CD4-positive, alpha-beta T cell treated with Interleukin-15 for 4 hours (primary cell): ENCODE measurements around the gene ERGIC2.
"Not testable (repeated sequence)": the region's sequence is repeated elsewhere in the genome, so short reads cannot be mapped to it uniquely, and the experiment has no call there.

Experiments
- DNase-seq: peaks from one replicate; pipeline ENCODE4 v3.0.0-alpha.2; 2020; ENCODE audit warnings: low spot score

Gene ERGIC2

DNA sequence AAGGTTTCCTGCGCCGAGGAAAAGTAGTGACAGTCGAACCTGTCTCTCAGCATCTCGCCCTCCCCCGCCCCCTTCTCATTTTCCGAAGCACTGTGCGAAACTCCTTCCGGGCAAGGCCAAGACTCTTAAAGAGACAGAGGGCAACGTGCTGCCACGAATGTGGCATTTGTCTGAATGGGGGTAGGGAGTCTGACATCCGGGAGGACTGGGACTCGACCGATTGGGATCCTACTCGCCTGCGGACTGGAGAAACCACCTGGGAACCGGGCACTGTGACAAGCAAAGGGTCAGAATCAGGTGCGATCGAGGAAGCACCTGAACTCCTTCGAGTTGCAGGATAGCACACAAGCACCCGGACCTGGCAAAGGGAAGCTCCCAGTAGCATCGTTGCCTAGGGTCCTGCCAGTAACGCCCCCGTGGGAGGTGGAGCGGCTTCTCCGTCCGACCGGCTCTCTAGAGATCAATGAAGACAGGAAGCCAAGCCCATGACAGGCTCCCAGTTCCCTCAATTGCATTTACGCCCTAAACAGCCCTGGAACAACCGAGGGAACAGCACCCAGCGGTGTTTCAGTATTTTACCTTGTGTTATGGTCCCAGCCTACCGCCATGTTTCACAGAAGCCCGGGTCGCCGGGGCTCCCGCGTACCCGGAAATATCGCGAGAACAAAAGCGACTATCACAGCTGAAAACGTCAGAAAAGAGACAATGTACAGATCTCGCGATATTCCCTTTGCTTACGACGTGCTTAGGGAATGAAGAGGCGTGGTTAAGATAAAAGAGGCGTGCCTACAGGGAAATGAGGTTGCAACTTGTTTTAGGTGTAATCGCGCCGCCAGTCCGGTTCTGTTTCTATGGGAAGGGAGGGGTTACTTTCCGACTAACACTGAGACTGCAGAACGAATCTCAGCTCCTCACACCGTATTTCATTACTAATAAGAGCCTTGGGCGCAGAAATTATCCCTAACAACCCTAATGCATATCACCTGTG lies at the start of gene ERGIC2:
Gene ERGIC2 (minus strand): TSS at position 637 of the 988 bp plus-strand sequence. CDS start 9,539 bp downstream, outside the sequence.
- peak; percentile 97 for DNase-seq

GRCh38 chr12:29430716-29431044 lies 49.7 kb upstream of the ERGIC2 start:
- no peak for DNase-seq

DNA sequence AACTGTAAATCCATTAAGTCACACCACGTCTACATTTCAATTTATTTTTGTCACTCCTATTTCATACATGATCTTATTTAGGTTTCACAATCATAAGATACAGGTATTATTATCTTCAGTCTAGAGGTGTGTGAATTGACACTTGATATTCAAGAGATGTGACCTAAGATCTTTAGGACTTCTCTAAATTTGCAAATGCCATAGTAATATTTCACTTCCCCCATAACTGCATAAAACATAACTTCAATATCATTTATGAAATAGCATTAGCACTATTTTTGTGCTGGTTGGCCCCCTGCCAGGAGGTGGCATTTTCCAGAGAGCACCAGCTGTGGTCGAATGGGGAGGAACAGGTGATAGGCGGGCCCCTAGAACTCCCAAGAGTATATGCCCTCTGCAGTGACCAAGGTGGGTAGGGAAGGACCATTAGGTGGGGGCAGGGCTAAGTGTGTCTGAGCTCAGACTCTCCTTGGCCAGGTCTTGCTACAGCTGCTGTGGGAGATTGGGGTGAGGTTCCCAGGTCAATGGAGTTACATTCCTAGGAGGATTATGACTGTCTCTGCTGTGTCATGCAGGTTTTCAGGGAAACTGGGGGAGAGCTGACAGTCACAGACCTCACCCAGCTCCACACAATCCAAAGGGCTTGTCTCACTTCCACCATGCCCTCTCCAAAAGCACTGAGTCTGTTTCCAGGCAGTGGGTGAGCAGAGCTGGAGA lies 49.2 kb upstream of the ERGIC2 start:
- DNase-seq, result no peak

DNA sequence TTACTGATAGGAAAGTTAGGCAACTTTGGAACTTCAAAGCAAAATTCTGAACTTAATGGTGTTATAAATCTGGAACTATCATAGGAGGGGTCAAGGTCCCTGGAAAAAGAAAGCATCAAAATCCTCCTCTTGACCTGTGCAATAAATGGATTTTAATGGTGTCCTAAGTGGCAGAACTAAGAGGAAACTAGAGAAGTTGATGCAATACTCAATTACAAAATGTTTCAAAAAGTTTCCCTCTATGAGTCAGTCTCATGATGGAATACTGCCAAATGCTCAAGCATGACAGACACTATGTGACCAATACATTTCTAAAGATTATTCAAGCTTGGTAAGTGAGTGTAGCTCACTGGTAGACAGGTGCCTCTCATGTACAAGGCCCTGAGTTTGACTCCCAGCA lies 47.7 kb upstream of the ERGIC2 start:
- no peak for DNase-seq

GRCh38 chr12:29427964-29428363 lies 47.0 kb upstream of the ERGIC2 start:
- peak; percentile 16 for DNase-seq

GRCh38 chr12:29426498-29426897 lies 45.5 kb upstream of the ERGIC2 start:
- no peak for DNase-seq

- no peak for DNase-seq
Measured at GRCh38 chr12:29425722-29426121, 44.8 kb upstream of the ERGIC2 start.

DNA sequence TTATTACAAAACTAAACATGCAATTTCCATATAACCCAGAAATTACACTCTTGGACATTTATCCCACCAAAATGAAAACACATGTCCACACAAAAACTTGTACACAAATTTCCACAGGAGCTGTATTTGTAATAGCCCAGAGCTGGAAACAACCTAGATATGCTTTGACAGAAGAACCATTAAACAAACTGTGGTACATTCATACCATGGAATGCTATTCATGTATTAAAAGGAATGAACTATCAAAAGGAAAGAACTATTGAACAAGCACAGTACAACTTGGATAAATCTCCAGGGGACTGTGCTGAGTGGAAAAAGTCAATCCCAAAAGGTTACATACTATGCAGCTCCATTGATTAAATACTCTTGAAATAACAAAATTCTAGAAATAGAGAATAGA lies 35.8 kb upstream of the ERGIC2 start:
- DNase-seq, result no peak

DNA sequence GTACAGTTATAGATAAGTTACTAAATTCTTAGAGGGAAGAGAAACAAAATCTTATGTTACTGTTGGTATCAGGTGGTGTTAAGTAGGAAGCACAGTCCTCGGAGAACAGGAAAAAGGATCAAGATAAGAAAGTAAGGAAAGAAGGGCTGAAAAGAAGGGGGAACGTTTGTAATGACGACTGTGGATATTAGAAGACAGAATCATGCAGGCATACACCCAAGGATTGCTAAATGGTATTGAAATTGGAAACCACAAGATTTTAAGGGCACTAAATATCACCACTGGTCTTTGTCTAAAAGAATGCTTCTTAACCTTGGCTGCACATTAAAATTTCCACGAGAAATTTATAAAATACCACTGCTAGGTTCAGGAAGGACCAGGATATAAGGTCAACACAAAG lies 34.1 kb upstream of the ERGIC2 start:
- DNase-seq, result no peak

DNA sequence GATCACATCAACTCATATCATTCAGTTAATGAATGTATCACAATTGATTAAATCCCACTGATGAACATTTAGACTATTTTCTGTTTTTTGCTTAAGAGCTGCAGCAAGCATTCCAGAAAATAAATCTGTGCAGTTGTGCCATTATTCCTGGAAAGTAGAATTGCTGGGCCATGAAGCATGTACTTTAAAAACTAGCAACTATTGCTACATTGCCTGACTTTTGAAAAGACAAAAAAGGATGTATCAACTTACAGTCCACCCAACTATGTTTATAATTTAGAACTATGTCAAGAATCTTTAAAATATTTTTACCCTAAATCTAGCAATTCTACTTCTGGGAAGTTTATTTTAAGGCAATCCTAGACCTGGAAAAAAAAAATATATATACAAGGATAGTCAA lies 33.4 kb upstream of the ERGIC2 start:
- no peak for DNase-seq

GRCh38 chr12:29405561-29405960 lies 24.6 kb upstream of the ERGIC2 start:
- DNase-seq, result no peak

DNA sequence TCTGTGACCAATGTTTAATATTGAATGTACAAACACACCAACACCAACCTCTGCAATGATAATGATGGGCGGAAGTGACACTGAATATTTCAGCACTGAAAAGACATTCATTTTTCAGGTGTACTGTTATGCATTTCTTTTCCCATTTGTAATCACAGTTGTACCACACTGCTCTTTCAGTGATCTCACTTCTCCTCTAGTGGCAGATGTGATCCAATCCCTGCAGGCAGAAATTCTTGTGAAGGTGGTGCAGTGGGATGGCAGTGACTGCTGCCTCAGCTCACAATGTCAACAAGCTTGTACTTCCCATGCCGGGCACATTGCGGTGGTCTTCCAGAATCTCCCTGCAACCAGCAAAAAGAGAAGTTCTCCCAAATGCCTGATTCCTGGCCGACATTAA lies 23.0 kb upstream of the ERGIC2 start:
- no peak for DNase-seq

DNA sequence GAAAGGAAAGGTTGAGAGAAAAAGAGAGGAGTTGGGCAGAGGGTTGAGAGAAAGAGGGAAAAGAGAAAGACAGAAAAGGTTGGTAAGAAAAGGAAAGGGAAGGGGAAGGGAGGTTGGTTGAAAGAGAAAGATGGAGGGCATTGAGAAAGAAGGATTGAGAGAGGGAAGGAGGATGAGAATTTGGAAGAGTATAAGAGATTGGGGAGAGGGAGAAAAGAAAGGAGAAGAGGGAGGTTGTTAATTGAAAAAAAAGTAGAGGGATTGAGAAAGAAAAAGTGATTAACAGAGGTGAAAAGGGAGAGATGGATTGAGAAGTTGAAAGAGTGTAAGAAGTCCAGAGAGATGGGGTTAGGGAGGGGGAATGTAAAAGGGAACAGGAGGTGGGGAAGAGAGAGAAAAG lies 21.5 kb upstream of the ERGIC2 start:
- no peak for DNase-seq

- no peak for DNase-seq
Measured at GRCh38 chr12:29398495-29398894, 17.5 kb upstream of the ERGIC2 start.

DNA sequence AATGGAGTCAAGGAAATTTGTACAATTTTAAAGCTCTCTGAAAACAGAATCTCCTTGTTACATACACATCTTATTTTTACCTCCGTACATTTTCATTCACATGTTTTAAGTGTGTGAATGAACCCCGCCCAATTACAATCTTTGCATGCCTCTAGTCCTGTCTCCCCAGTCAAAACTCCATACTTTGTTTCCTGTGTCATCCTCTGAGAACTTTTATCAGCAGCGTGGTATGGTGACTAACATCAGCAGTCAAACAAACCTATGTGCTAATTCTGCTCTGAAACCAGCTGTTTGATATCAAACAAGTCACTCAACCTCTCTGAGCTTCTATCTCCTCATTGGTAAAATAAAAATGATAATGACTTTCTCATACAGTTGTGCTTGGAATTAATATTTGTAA lies 15.8 kb upstream of the ERGIC2 start:
- DNase-seq, result no peak

GRCh38 chr12:29395356-29395755 lies 14.4 kb upstream of the ERGIC2 start:
- no peak for DNase-seq

DNA sequence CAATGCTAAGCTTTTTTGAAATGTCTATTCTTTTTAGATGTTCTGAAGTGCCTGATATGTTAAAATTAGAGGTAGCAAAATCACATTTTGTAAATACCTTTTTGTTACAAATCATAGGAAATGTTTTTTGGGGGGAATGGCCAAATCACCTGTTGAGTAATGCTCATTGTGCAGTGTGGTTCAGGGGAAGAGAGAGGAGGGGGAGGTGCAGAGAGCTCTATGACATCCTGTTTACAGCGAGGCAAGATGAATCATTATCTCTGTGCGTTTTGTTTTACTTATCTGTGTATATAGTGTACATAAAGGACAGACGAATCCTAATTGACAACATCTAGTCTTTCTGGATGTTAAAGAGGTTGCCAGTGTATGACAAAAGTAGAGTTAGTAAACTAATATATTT lies 9.4 kb upstream of the ERGIC2 start:
- peak; percentile 69 for DNase-seq

- DNase-seq, result no peak
Measured at GRCh38 chr12:29389295-29389919, 8.4 kb upstream of the ERGIC2 start.

DNA sequence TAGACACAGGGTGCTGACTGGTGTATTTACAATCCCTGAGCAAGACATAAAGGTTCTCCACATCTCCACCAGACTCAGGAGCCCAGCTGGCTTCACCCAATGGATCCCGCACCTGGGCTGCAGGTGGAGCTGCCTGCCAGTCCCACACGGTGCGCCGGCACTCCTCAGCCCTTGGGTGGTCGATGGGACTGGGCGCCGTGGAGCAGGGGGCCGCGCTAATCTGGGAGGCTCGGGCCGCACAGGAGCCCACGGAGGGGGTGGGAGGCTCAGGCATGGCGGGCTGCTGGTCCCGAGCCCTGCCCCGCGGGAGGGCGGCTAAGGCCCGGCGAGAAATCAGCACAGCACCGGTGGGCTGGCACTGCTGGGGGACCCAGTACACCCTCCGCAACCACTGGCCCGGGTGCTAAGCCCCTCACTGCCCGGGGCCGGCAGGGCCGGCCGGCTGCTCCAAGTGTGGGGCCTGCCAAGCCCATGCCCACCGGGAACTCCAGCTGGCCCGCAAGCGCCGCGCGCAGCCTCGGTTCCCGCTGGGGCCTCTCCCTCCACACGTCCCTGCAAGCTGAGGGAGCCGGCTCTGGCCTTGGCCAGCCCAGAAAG lies 5.2 kb upstream of the ERGIC2 start:
- not testable (repeated sequence) for DNase-seq

GRCh38 chr12:29385194-29385593 lies 4.2 kb upstream of the ERGIC2 start:
- DNase-seq, result not testable (repeated sequence)

GRCh38 chr12:29382251-29382650 lies 1.3 kb upstream of the ERGIC2 start:
- no peak for DNase-seq

GRCh38 chr12:29376118-29376517 lies 4.9 kb downstream of the ERGIC2 start:
- DNase-seq, result no peak
